ENCODE results near the gene FSD1. TPM values are rescaled to one million over a fixed set of nuclear protein-coding genes. Genes with fewer than 3 reads are reported as not detected.
A peak's percentile ranks its signal among the peaks of the same experiment; 100 is the strongest.

FSD1 gene
- total and polyA plus RNA-seq, 9 of the 15 experiments (the other 6 are each of a cell fraction or from before 2014, with no cell fraction given) = 0.11 to 1.9 (median 0.94) TPM; not detected in 1

GRCh38 chr19:4372165-4373012, 68.0 kb downstream of the FSD1 start:
- Histone ChIP-seq H3K4me2 (ENCODE audit: insufficient read depth, low read length) (peak overlapping the region; percentile 30; the same call in 1 of the 2 replicates), H3K9ac (ENCODE audit: insufficient read depth in 1 of 2, low read depth in 2 of 2, low read length in 2 of 2) (peak overlapping the region; percentile 19 to 94; a peak in 3 of 4 replicates), H2AFZ (ENCODE audit: low read depth, low read length) (no peak overlapping the region), H3K27ac (ENCODE audit: extremely low read depth, low read depth, low read length) (peak overlapping the region; percentile 57), H3K36me3 (ENCODE audit: control insufficient read depth, insufficient read depth, low read length) (peaks cover 50% of the 10 kb centered on the region; the same call in 2 of the 3 replicates), H3K4me3 (no peak overlapping the region), H3K9me3 (replicated peaks; ENCODE audit: control insufficient read depth, insufficient read depth, low read depth, low read length) (no peaks in the 10 kb centered on the region), H3K79me2 (ENCODE audit: control insufficient read depth, insufficient read depth, low read length) (peaks cover 93% of the 10 kb centered on the region), H3K27me3 (ENCODE audit: control insufficient read depth in 2 of 2, insufficient read depth in 2 of 2, low read length in 2 of 2) (no peaks in the 10 kb centered on the region), H3K9me1 (ENCODE audit: control insufficient read depth, insufficient read depth, low read length) (no peaks in the 10 kb centered on the region), H4K20me1 (replicated peaks; ENCODE audit: control insufficient read depth, insufficient read depth, low read length) (peaks cover 8% of the 10 kb centered on the region), H3K4me1 (replicated peaks in 1 of 2; ENCODE audit: control insufficient read depth in 2 of 2, insufficient read depth in 2 of 2, low read length in 2 of 2) (peaks cover 77 to 97% of the 10 kb centered on the region in 2 experiments)
- in situ Hi-C loops (cut with MboI) = no loop called here
- intact Hi-C loops (cut with micrococcal nuclease) = no loop called here
- POLR2A ChIA-PET = interaction anchor here (0.5 to 1.2 kb wide), 8 partner anchors 9 to 508 kb away, joined by 3 to 6 read pairs (median 4); no protein-coding TSS in a partner anchor
- 67% methylated on average over 21 of the region's 22 CpGs for WGBS (ENCODE audit: insufficient coverage, low coverage, missing lambda C conversion rate)
- FAIRE-seq = no peak
- BruUV-seq (replicated peaks) = no TSS peak
- CTCF ChIA-PET (ENCODE audit: low intra/inter-chr PET ratio) = no interaction called here
- peak in 3 of 4 experiments; percentile 48 to 55 (median 55) for DNase-seq (ENCODE audit: extremely low read depth in 1 of 4, low spot score in 3 of 4)
- ATAC-seq = no peak
- TF ChIP-seq NELFE (IDR thresholded peaks at IDR 0.05; ENCODE audit: insufficient read depth, insufficient read length) (no peak), NCOA2 (IDR thresholded peaks at IDR 0.05; ENCODE audit: partially characterized antibody in 2 of 2) (no peak), CBFA2T3 (IDR thresholded peaks at IDR 0.05) (peak; percentile 15; the same call in 1 of the 2 replicates), TBL1XR1 (IDR thresholded peaks at IDR 0.05; ENCODE audit: low read length in 2 of 2) (no peak), TFAP4 (CRISPR knock-in tag; IDR thresholded peaks at IDR 0.05; ENCODE audit: borderline replicate concordance) (peak; percentile 88), L3MBTL2 (IDR thresholded peaks at IDR 0.05) (0 out of 2 replicates have a peak, but pooled peaks have one; percentile 15), HLTF (IDR thresholded peaks at IDR 0.05) (no peak), TARDBP (IDR thresholded peaks at IDR 0.05) (no peak), ZNF655 (CRISPR knock-in tag; IDR thresholded peaks at IDR 0.05) (no peak), CEBPZ (IDR thresholded peaks at IDR 0.05; ENCODE audit: borderline replicate concordance, low read depth, low read length) (no peak), KHSRP (IDR thresholded peaks at IDR 0.05) (no peak), E2F6 (IDR thresholded peaks at IDR 0.05; ENCODE audit: borderline replicate concordance in 1 of 2, extremely low read depth in 1 of 2, insufficient read depth in 1 of 2, insufficient read length in 1 of 2, low read depth in 1 of 2, low read length in 1 of 2, poor library complexity in 1 of 2, severe bottlenecking in 1 of 2) (peak; percentile 12 to 17), CHD2 (IDR thresholded peaks at IDR 0.05; ENCODE audit: low read depth, low read length) (no peak), ZBTB7A (IDR thresholded peaks at IDR 0.05; ENCODE audit: borderline replicate concordance, control insufficient read depth, low read depth, low read length) (peak; percentile 37; the same call in 1 of the 2 replicates), TCF3 (CRISPR knock-in tag; IDR thresholded peaks at IDR 0.05) (peak; percentile 22; the same call in 1 of the 2 replicates)
